Upper lobe of left lung (tissue), 4 donors: ENCODE measurements around the gene C1QBP.

Source experiments
- POLR2AphosphoS5 ChIP-seq, 2 donors: sonication (generic); formaldehyde crosslinking; IDR thresholded peaks; one replicate each; pipeline ENCODE4 v1.5.1; 2017; ENCODE audit warnings: antibody characterized with exemption in 2 of 2
- TF ChIP-seq, protein P1 (sequence below), 6 experiments: fragments of 450-650 bp in 4 of 6; fragments of 200-600 bp in 2 of 6; sonication (generic) in 2 of 6; IDR thresholded peaks; one replicate each; pipeline ENCODE4 v1.5.1; 2016 to 2019; ENCODE audit warnings: antibody characterized with exemption in 6 of 6

GRCh38 chr17:5443728-5444127 lies 4.8 kb upstream of the C1QBP start:
- TF ChIP-seq, protein P1, sequence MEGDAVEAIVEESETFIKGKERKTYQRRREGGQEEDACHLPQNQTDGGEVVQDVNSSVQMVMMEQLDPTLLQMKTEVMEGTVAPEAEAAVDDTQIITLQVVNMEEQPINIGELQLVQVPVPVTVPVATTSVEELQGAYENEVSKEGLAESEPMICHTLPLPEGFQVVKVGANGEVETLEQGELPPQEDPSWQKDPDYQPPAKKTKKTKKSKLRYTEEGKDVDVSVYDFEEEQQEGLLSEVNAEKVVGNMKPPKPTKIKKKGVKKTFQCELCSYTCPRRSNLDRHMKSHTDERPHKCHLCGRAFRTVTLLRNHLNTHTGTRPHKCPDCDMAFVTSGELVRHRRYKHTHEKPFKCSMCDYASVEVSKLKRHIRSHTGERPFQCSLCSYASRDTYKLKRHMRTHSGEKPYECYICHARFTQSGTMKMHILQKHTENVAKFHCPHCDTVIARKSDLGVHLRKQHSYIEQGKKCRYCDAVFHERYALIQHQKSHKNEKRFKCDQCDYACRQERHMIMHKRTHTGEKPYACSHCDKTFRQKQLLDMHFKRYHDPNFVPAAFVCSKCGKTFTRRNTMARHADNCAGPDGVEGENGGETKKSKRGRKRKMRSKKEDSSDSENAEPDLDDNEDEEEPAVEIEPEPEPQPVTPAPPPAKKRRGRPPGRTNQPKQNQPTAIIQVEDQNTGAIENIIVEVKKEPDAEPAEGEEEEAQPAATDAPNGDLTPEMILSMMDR (IDR thresholded peaks at IDR 0.05), result no peak
- TF ChIP-seq POLR2AphosphoS5 (IDR thresholded peaks at IDR 0.05), result no peak
